Measurements from ENCODE around the gene CD52. TPM values are rescaled to one million over a fixed set of nuclear protein-coding genes. Genes with fewer than 3 reads are reported as not detected.

The CD52 gene
- total RNA-seq (2014; rRNA removed; shearing (Covaris generic)) = not detected in 2 replicates

DNA sequence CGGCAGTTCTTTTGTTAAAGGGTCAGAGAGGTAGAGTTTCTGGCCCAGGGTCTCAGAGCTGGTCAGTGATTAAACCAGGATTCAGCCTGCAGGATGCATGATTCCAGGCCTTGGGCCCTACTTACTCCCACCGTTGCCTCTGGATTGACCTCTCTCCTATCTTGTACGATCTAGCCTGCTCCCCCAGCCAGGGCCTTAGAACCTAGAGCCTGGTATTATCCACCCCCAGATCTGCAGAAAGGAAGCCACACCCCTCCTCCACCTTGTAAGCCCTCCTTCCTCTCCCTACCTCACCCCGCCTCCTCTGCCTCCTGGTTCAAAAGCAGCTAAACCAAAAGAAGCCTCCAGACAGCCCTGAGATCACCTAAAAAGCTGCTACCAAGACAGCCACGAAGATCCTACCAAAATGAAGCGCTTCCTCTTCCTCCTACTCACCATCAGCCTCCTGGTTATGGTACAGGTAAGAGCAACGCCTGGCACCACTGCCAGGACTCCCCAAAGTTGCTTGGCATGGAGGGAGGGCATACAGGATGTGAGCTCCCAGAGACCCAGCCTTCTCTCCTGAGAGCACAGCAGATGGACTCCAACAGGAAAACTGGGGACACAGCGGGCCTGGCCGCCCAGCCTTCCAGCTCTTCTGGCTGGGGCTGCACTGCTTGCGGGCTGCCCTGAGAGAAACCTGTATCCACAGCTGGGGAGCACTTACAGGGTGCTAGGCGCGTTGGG lies at the start of gene CD52:
CD52 (plus strand) TSS at position 347 of the 726 bp plus-strand sequence; CDS start at position 407, 60 bp downstream.
- no peaks in the 10 kb centered on the region for H3K9me3 ChIP-seq (replicated peaks)
- no peak within 1 kb of the TSS for H3K27ac ChIP-seq
- no peak within 1 kb of the TSS for H3K4me3 ChIP-seq
- H3K4me1 ChIP-seq (replicated peaks) = peaks cover 5% of the 10 kb centered on the region
- DNase-seq (ENCODE audit: low read depth in 1 of 2, low spot score in 2 of 2) = no peak
- 0 out of 2 replicates have a peak, but pooled peaks cover 3% of the 10 kb centered on the region for H3K27me3 ChIP-seq (replicated peaks)
- 0 out of 2 replicates have a peak, but pooled peaks cover 2% of the 10 kb centered on the region for H3K36me3 ChIP-seq

- Histone ChIP-seq H3K4me3 (no peak overlapping the region), H3K9me3 (replicated peaks) (0 out of 2 replicates have a peak, but pooled peaks cover 5% of the 10 kb centered on the region), H3K36me3 (peaks cover 96% of the 10 kb centered on the region), H3K27ac (no peak overlapping the region), H3K4me1 (replicated peaks) (no peaks in the 10 kb centered on the region), H3K27me3 (replicated peaks) (no peaks in the 10 kb centered on the region)
- DNase-seq (ENCODE audit: low read depth in 1 of 2, low spot score in 2 of 2) = no peak
These were observed 49.2 kb upstream of the CD52 start for GRCh38 chr1:26268290-26269197.

GRCh38 chr1:26269198-26269550 lies 48.6 kb upstream of the CD52 start:
- 0 out of 2 replicates have a peak, but pooled peaks cover 5% of the 10 kb centered on the region for H3K9me3 ChIP-seq (replicated peaks)
- no peak for DNase-seq (ENCODE audit: low read depth in 1 of 2, low spot score in 2 of 2)

DNA sequence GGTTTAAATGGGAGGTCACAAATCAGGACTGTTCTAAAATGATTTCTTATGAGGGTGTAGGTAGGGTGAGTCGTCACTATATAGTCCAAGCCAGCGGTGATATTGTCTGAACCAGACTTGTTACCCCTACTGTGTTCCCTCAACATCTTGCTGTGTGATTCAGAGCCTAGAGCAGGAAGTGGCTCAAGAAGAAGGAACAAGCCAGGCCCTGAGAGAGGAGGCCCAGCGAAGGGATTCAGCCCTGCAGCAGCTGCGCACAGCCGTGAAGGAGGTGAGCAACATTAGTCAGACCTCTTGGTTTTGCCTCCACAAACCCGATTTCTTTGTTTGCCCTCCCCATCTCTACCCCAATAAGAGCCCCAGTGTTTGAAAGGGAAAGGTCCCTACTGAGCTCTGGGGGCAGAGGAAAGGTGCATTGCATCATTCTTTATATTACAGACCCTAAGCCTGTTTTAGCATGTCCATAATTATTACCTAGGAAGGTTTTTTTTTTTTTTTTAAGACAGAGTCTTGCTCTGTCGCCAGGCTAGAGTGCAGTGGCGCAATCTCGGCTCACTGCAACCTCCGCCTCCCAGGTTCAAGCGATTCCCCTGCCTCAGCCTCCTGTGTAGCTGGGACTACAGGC lies 42.8 kb upstream of the CD52 start:
- Histone ChIP-seq H3K4me1 (replicated peaks) (peaks cover 55% of the 10 kb centered on the region), H3K4me3 (no peak overlapping the region), H3K27ac (no peak overlapping the region), H3K9me3 (replicated peaks) (no peaks in the 10 kb centered on the region), H3K27me3 (replicated peaks) (no peaks in the 10 kb centered on the region), H3K36me3 (peaks cover 89% of the 10 kb centered on the region)
- DNase-seq (ENCODE audit: low read depth in 1 of 2, low spot score in 2 of 2) = no peak

More at GRCh38 chr1:26269198-26269550, 48.6 kb upstream of the CD52 start:
- Histone ChIP-seq H3K4me3 (no peak overlapping the region), H3K27ac (no peak overlapping the region), H3K27me3 (replicated peaks) (no peaks in the 10 kb centered on the region), H3K4me1 (replicated peaks) (no peaks in the 10 kb centered on the region), H3K36me3 (peaks cover 93% of the 10 kb centered on the region)

- Histone ChIP-seq H3K36me3 (peaks cover 83% of the 10 kb centered on the region), H3K4me1 (replicated peaks) (peaks cover 64% of the 10 kb centered on the region)
These were observed 42.0 kb upstream of the CD52 start for GRCh38 chr1:26275580-26276431.

DNA sequence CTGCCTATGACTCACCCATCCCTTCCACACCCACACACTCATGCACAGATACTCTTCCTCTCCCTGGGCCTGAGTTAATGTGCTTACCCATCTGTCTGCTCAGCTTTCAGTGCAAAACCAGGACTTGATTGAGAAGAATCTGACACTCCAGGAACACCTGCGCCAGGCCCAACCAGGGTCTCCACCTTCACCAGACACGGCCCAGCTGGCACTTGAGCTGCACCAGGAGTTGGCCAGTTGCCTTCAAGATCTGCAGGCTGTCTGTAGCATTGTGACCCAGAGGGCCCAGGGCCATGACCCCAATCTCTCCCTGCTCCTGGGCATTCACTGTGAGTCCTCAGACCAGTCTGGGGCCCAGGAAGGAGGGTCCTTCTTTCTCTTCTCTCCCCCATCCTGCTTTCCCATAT lies 41.3 kb upstream of the CD52 start:
- Histone ChIP-seq H3K4me1 (replicated peaks) (peaks cover 70% of the 10 kb centered on the region), H3K4me3 (no peak overlapping the region), H3K27ac (peak overlapping the region; percentile 59), H3K27me3 (replicated peaks) (no peaks in the 10 kb centered on the region), H3K36me3 (peaks cover 83% of the 10 kb centered on the region), H3K9me3 (replicated peaks) (no peaks in the 10 kb centered on the region)
- DNase-seq (ENCODE audit: low read depth in 1 of 2, low spot score in 2 of 2) = no peak

More at GRCh38 chr1:26275580-26276431, 42.0 kb upstream of the CD52 start:
- peak overlapping the region; percentile 59 for H3K27ac ChIP-seq
- DNase-seq (ENCODE audit: low read depth in 1 of 2, low spot score in 2 of 2) = peak; percentile 78 to 88
- no peaks in the 10 kb centered on the region for H3K27me3 ChIP-seq (replicated peaks)
- no peaks in the 10 kb centered on the region for H3K9me3 ChIP-seq (replicated peaks)
- no peak overlapping the region for H3K4me3 ChIP-seq

- DNase-seq (ENCODE audit: low read depth in 1 of 2, low spot score in 2 of 2) = no peak
- Histone ChIP-seq H3K4me3 (no peak overlapping the region), H3K4me1 (replicated peaks) (peaks cover 76% of the 10 kb centered on the region)
These were observed 40.5 kb upstream of the CD52 start for GRCh38 chr1:26277261-26277661.

GRCh38 chr1:26277719-26278118 lies 40.0 kb upstream of the CD52 start:
- no peak overlapping the region for H3K4me3 ChIP-seq
- H3K36me3 ChIP-seq = peaks cover 81% of the 10 kb centered on the region
- peak overlapping the region; percentile 9; the same call in 1 of the 2 replicates for H3K27ac ChIP-seq
- no peaks in the 10 kb centered on the region for H3K9me3 ChIP-seq (replicated peaks)
- no peaks in the 10 kb centered on the region for H3K27me3 ChIP-seq (replicated peaks)
- H3K4me1 ChIP-seq (replicated peaks) = peaks cover 76% of the 10 kb centered on the region
- no peak for DNase-seq (ENCODE audit: low read depth in 1 of 2, low spot score in 2 of 2)

More at GRCh38 chr1:26277261-26277661, 40.5 kb upstream of the CD52 start:
- peaks cover 80% of the 10 kb centered on the region for H3K36me3 ChIP-seq
- no peaks in the 10 kb centered on the region for H3K9me3 ChIP-seq (replicated peaks)
- H3K27me3 ChIP-seq (replicated peaks) = no peaks in the 10 kb centered on the region
- no peak overlapping the region for H3K27ac ChIP-seq

GRCh38 chr1:26278303-26278702 lies 39.5 kb upstream of the CD52 start:
- Histone ChIP-seq H3K9me3 (replicated peaks) (no peaks in the 10 kb centered on the region), H3K4me3 (no peak overlapping the region), H3K27ac (no peak overlapping the region), H3K4me1 (replicated peaks) (peaks cover 76% of the 10 kb centered on the region), H3K27me3 (replicated peaks) (no peaks in the 10 kb centered on the region), H3K36me3 (peaks cover 77% of the 10 kb centered on the region)
- peak; percentile 47 to 75 for DNase-seq (ENCODE audit: low read depth in 1 of 2, low spot score in 2 of 2)

DNA sequence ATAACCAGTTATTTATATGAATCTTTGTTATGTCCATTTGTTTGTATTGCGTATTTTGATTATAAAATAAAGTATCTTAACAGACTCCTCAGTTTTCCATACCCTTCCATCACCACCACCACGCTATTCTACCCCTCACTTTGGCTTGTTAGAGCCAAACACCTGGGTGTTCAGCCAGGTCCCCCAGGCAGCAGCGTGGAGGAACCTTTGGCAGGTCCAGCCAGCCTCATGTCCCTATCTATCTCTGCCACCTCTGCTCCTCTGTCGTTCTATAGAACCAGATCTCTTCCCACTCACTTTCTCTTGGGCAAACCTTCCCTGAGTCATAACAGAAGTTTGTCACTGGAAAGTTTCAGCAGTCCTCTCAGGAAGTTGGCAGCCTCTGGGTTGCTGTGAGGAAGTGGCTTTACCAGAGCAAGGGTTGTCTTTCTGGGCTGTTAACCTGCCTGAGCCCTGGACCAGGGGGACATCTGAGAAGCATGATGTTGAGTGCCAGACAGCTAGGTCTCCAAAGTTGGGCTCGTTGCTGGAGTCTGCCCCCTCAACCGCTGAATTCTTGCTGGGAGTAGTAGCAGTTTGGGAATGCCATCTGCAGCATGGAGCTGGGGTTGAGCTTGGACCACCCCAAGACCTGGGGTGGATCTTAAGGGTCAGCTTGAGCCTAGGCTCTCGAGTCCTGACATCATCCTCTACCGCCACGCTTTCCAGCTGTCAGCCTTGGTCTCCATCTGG lies 38.9 kb upstream of the CD52 start:
- DNase-seq (ENCODE audit: low read depth in 1 of 2, low spot score in 2 of 2) = peak in 1 of 2 experiments; percentile 23
- 0 out of 2 replicates have a peak overlapping the region, but pooled peaks have one; percentile 66 for H3K27ac ChIP-seq

GRCh38 chr1:26279456-26280332 lies 38.1 kb upstream of the CD52 start, which contains the start of gene SH3BGRL3:
SH3BGRL3 (plus strand) TSS chr1:26280086; CDS start chr1:26280156, 70 bp downstream.
- Histone ChIP-seq H3K36me3 (peaks cover 77% of the 10 kb centered on the region), H3K27ac (peak within 1 kb of the TSS; percentile 66), H3K27me3 (replicated peaks) (no peaks in the 10 kb centered on the region), H3K4me1 (replicated peaks) (peaks cover 82% of the 10 kb centered on the region), H3K4me3 (peak within 1 kb of the TSS; percentile 65), H3K9me3 (replicated peaks) (no peaks in the 10 kb centered on the region)
- peak; percentile 79 to 84 for DNase-seq (ENCODE audit: low read depth in 1 of 2, low spot score in 2 of 2)

More for the DNA sequence above, 38.9 kb upstream of the CD52 start:
- Histone ChIP-seq H3K36me3 (peaks cover 77% of the 10 kb centered on the region), H3K9me3 (replicated peaks) (no peaks in the 10 kb centered on the region), H3K4me3 (peak overlapping the region; percentile 65; the same call in 1 of the 2 replicates), H3K4me1 (replicated peaks) (peaks cover 78% of the 10 kb centered on the region), H3K27me3 (replicated peaks) (no peaks in the 10 kb centered on the region)

All from SJSA1 (cell line).